Uterus (tissue), 4 donors: ENCODE results near the gene GPX2. TPM values are rescaled to one million over a fixed set of nuclear protein-coding genes. Genes with fewer than 3 reads are reported as not detected.

Source experiments
- DNase-seq, 2 donors: peaks; one replicate each; pipeline ENCODE4 v3.0.0-alpha.2; 2019 to 2020
- H3K27ac ChIP-seq, 2 donors: fragments of 200-600 bp; sonication (generic); 1 replicate in 1 of 2; 2 replicates in 1 of 2; pipeline ENCODE4 v1.5.1; 2016 to 2018
- H3K27me3 ChIP-seq, 2 donors: fragments of 200-600 bp; sonication (generic); one replicate each; pipeline ENCODE4 v1.5.1; 2018 to 2019; ENCODE audit warnings: control low read depth in 1 of 2
- H3K36me3 ChIP-seq, 2 donors: fragments of 200-600 bp; sonication (generic); one replicate each; pipeline ENCODE4 v1.5.1; 2019; ENCODE audit warnings: control low read depth in 1 of 2
- H3K4me1 ChIP-seq, 2 donors: fragments of 200-600 bp; sonication (generic); one replicate each; pipeline ENCODE4 v1.5.1; 2018 to 2019; ENCODE audit warnings: control low read depth in 1 of 2
- H3K4me3 ChIP-seq, 2 donors: fragments of 200-600 bp; sonication (generic); 1 replicate in 1 of 2; 2 replicates in 1 of 2; pipeline ENCODE4 v1.5.1; 2018 to 2019; ENCODE audit warnings: mild to moderate bottlenecking in 1 of 2
- H3K9me3 ChIP-seq, 2 donors: fragments of 200-600 bp; sonication (generic); one replicate each; pipeline ENCODE4 v1.5.1; 2019; ENCODE audit warnings: control low read depth in 1 of 2
- CTCF ChIP-seq, 4 experiments: fragments of 200-600 bp in 2 of 4; fragments of 450-650 bp in 2 of 4; sonication (generic) in 2 of 4; IDR thresholded peaks; one replicate each; pipeline ENCODE4 v1.5.1; 2016 to 2019; ENCODE audit warnings: antibody characterized with exemption in 4 of 4, mild to moderate bottlenecking in 2 of 4, moderate library complexity in 1 of 4
- POLR2A ChIP-seq, 2 donors: fragments of 450-650 bp; IDR thresholded peaks; one replicate each; pipeline ENCODE4 v1.6.1; 2016; ENCODE audit warnings: antibody characterized with exemption in 2 of 2, mild to moderate bottlenecking in 1 of 2, moderate library complexity in 1 of 2
- intact Hi-C: fragments of 100-400 bp; cut with DNase I; formaldehyde crosslinking; loops from one replicate; pipeline ENCODE4 v1.15.1; 2023; ENCODE audit warnings: low total_unique reads
- total RNA-seq, 4 donors: library from RNA; depleted of rRNA in 3 of 4; stranded (reverse); fragments of >200 nt in 3 of 4; gene quantifications; one replicate each; pipeline versions ENCODE4 v1.1.0 to v1.2.4, GENCODE V29; 2014 to 2023
- donor health status: DM: yes; HTN: yes; CAD: no.

Gene GPX2
- total RNA-seq, 4 donors from 2014 or later: 0.29 TPM; not detected in 3

- H3K4me3 ChIP-seq: no peak overlapping the region
- H3K27ac ChIP-seq: no peak overlapping the region
- H3K36me3 ChIP-seq: no peaks in the 10 kb centered on the region
- intact Hi-C loops: no loop called here
- TF ChIP-seq CTCF (IDR thresholded peaks at IDR 0.05): no peak
- no peak for TF ChIP-seq POLR2A (IDR thresholded peaks at IDR 0.05)
- no peaks in the 10 kb centered on the region for H3K27me3 ChIP-seq
- DNase-seq: no peak
- H3K9me3 ChIP-seq: no peaks in the 10 kb centered on the region
- H3K4me1 ChIP-seq: peaks cover 0 to 5% of the 10 kb centered on the region in 2 donors
Measured at GRCh38 chr14:64968651-64969050, 26.1 kb upstream of the GPX2 start.

GRCh38 chr14:64968167-64968566 lies 25.6 kb upstream of the GPX2 start:
- intact Hi-C loops: no loop called here
- TF ChIP-seq POLR2A (IDR thresholded peaks at IDR 0.05): no peak
- no peak for TF ChIP-seq CTCF (IDR thresholded peaks at IDR 0.05)
- Histone ChIP-seq H3K27me3 (no peaks in the 10 kb centered on the region), H3K4me3 (no peak overlapping the region), H3K36me3 (no peaks in the 10 kb centered on the region), H3K4me1 (peaks cover 0 to 5% of the 10 kb centered on the region in 2 donors), H3K9me3 (no peaks in the 10 kb centered on the region), H3K27ac (no peak overlapping the region)
- DNase-seq: no peak

GRCh38 chr14:64966976-64967375 lies 24.4 kb upstream of the GPX2 start:
- Histone ChIP-seq H3K4me3 (no peak overlapping the region), H3K27ac (no peak overlapping the region), H3K9me3 (no peaks in the 10 kb centered on the region), H3K36me3 (no peaks in the 10 kb centered on the region), H3K27me3 (no peaks in the 10 kb centered on the region), H3K4me1 (peaks cover 0 to 5% of the 10 kb centered on the region in 2 donors)
- intact Hi-C loops: no loop called here
- TF ChIP-seq POLR2A (IDR thresholded peaks at IDR 0.05): no peak
- TF ChIP-seq CTCF (IDR thresholded peaks at IDR 0.05): no peak
- no peak for DNase-seq

- no peak for DNase-seq
- no peaks in the 10 kb centered on the region for H3K27me3 ChIP-seq
- H3K36me3 ChIP-seq: no peaks in the 10 kb centered on the region
- TF ChIP-seq CTCF (IDR thresholded peaks at IDR 0.05): no peak
- no peak for TF ChIP-seq POLR2A (IDR thresholded peaks at IDR 0.05)
- H3K27ac ChIP-seq: no peak overlapping the region
- no peaks in the 10 kb centered on the region for H3K4me1 ChIP-seq
- no peaks in the 10 kb centered on the region for H3K9me3 ChIP-seq
- intact Hi-C loops: no loop called here
- H3K4me3 ChIP-seq: no peak overlapping the region
Measured at GRCh38 chr14:64965356-64966000, 22.9 kb upstream of the GPX2 start.

- Histone ChIP-seq H3K36me3 (no peaks in the 10 kb centered on the region), H3K9me3 (no peaks in the 10 kb centered on the region), H3K4me1 (no peaks in the 10 kb centered on the region), H3K4me3 (no peak overlapping the region), H3K27me3 (no peaks in the 10 kb centered on the region), H3K27ac (no peak overlapping the region)
- no peak for DNase-seq
- no peak for TF ChIP-seq CTCF (IDR thresholded peaks at IDR 0.05)
- TF ChIP-seq POLR2A (IDR thresholded peaks at IDR 0.05): no peak
- intact Hi-C loops: no loop called here
Measured at GRCh38 chr14:64963611-64964010, 21.1 kb upstream of the GPX2 start.
